ENCODE data around the gene CHKB. TPM values are rescaled to one million over a fixed set of nuclear protein-coding genes. Genes with fewer than 3 reads are reported as not detected.
"Not testable (repeated sequence)": the region's sequence is repeated elsewhere in the genome, so short reads cannot be mapped to it uniquely, and the experiment has no call there.

The CHKB gene
- total RNA-seq, 1 donor from 2014 or later: 28.1 TPM

DNA sequence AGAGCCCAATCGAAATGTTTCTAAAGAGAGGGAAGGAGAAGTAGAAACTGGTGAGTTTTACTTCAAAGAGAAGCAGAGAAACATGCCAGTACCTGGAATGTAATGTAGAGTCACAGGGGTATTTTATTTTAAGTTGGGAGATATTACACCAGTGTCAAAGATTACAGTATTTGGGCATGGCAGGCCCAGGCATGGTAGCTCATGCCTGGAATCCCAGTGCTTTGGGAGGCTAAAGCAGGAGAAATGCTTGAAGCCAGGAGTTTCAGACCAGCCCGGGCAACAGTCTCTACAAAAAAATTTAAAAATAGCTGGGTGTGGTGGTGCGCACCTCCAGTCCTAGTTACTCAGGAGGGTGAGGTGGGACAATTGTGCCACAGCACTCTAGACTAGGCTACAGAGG is 22.6 kb downstream of the CHKB start:
- FAIRE-seq: no peak
- DNase-seq (ENCODE audit: low spot score in 2 of 2): no peak

DNA sequence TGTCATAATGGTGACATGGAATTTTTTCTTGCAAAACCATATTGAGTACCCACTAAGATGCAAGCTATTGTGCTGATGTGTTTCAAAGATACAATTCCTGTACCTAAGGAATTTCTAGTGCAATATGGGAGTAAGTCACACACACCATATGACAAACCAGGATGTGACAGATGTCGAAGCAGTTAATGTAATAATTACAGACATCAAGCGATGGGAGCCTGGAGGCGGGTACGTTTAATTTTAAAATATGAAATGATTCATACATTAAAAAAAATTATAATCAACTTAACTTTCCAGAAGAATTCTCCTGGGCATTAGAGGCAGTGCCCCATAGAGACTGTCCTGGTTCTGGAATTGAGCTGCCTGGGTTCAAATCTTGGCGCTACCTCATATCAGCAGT is 25.9 kb downstream of the CHKB start:
- FAIRE-seq (no peak), DNase-seq (ENCODE audit: low spot score in 2 of 2) (no peak)

DNA sequence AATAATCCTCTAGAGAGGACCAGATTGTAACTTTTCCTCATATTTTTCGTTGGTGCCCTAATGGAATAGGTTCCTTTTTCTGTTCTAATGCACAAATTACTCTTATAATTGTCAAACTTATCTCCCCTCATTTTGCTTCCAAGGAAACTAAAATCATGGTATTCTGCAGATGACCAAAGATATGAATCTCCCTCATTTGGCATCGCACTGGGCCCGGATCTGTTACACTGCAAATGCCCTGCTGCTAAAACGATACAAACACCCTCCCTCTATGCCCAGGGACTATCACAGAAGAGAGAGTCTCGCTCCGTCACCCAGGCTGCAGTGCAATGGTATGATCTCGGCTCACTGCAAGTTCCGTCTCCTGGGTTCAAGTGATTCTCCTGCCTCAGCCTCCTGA is 29.3 kb downstream of the CHKB start:
- no peak for FAIRE-seq
- no peak for DNase-seq (ENCODE audit: low spot score in 2 of 2)

DNA sequence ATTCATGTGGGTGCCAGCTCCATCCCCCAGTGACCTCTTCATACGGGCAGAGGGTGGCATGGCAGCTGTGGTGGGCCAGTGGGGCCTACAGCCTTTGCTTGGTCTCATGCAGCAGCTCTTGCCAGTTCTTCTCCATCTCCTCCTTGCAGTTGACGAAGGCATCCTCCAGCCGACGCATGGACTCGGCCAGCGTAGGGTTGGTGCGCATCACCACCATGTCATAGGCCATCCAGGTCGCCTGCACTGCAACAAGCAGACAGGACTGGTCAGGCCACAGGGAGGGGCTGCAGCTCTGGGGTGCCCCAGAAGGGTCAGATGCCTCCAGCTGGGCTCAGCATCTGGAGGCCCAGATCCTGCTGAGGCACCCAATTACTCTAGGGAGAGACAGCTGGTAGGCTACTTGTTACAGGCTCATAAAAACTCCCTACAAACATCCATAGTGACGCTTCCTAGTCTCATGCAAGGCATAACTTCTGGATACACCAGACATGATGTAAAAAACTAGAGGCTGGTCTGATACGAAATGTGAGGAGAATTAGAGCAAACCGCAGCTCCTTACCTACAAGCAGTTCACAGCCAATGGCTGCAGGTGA is 31.4 kb downstream of the CHKB start:
- no peak for FAIRE-seq
- DNase-seq (ENCODE audit: low spot score in 2 of 2): no peak

DNA sequence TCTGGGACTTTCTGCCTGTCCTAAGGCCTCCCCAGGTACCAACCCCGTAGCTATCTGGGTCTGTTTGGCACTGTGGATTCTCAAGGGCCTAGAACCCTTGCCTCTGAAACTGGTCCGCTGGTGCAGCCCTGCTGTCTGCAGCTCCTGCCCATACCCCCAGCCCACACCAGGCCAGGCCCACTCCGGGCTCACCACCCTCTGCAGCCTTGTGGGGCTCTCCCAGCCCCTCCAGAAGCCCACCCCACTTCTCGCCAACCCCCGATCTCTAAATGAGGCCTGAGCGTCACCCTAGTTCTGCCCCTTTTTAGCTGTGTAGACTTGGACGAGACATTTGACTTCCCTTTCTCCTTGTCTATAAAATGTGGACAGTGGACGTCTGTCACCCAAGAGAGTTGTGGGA is 32.3 kb downstream of the CHKB start:
- FAIRE-seq: no peak
- DNase-seq (ENCODE audit: low spot score in 2 of 2): no peak

DNA sequence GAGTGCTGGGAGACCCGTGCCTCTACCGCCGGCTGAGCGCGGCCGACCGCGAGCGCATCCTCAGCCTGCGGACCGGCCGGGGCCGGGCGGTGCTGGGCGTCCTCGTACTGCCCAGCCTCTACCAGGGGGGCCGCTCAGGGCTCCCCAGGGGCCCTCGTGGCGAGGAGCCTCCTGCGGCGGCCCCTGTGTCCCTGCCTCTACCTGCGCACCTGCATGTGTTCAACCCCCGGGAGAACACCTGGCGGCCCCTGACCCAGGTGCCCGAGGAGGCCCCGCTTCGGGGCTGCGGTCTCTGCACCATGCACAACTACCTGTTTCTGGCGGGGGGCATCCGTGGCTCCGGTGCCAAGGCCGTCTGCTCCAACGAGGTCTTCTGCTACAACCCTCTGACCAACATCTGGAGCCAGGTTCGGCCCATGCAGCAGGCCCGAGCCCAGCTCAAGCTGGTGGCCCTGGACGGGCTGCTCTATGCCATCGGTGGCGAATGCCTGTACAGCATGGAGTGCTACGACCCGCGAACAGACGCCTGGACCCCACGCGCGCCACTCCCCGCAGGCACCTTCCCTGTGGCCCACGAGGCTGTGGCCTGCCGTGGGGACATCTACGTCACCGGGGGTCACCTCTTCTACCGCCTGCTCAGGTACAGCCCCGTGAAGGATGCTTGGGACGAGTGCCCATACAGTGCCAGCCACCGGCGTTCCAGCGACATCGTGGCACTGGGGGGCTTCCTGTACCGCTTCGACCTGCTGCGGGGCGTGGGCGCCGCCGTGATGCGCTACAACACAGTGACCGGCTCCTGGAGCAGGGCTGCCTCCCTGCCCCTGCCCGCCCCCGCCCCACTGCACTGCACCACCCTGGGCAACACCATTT is 33.5 kb downstream of the CHKB start:
- FAIRE-seq (no peak), DNase-seq (ENCODE audit: low spot score in 2 of 2) (peak in 1 of 2 donors; percentile 28)

DNA sequence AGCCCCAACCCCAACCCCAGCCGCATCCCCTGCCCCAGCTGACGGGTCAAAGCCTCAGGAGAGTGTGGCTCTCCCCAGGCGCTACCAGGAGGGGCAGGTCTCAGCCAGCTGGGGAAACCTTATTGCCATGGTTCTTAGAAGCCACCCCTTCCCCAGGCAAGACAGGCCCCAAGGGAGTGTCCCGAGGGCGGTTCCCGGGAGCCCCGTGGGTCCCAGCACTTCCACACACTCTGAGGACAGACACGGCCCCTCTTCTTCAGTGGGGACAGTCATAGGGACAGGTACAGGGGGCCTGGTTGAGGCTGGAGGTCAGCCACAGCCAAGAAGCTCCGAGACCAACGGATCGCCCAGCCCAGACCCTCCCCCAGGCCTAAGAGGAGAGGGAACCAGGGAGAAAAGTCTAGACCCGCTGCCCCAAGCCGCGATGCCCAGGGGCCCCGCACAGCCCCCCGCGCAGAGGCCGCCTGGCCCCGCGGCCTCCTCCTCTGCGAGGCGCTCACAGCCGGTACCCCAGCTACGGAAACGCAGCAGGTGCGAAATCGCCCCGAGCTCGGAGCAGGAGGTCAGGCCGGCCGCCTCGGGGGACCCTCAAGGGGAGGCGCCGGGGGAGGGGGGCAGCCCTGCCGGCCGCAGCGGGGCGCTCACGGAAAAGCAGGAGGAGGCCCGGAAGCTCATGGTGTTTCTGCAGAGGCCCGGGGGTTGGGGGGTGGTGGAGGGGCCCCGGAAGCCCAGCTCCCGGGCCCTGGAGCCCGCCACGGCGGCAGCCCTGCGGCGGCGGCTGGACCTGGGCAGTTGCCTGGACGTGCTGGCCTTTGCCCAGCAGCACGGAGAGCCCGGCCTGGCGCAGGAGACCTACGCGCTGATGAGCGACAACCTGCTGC is 34.4 kb downstream of the CHKB start:
- no peak for FAIRE-seq
- DNase-seq (ENCODE audit: low spot score in 2 of 2): peak; percentile 55 to 57

DNA sequence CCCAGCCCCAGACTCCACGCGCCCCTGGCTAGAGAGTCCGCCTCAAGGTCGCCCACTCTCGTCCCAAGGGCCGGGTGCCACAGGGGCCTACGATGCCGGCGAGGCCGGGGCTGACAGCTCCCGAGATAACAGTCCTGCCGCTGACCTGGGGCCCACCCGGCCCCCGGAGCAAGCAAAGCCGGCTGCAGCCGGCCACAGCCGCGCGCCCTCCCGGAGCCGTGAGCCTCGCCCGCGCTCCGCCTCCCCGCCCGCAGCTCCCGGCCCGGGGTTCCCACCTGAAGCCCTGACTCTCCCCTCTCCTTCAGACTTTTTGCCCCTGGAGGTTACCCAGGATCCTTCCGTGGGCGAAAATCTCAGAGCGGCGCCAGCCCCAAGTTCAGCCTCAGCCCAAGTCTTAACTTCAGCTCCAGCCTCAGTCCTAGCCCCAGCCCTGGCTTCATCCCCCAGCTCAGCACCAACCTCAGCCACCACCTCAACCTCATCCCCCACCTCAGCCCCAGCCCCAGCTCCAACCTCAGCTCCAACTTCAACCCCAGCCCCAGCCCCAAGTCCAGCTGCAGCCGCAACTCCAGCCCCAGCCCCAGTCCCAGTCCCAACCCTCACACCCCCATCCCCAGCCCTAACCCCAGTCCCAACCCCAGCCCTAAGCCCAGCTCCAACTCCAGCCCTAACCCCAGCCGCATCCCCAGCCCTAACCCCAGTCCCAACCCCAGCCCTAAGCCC is 35.2 kb downstream of the CHKB start:
- DNase-seq (ENCODE audit: low spot score in 2 of 2) (peak; percentile 32 to 42), FAIRE-seq (no peak)

DNA sequence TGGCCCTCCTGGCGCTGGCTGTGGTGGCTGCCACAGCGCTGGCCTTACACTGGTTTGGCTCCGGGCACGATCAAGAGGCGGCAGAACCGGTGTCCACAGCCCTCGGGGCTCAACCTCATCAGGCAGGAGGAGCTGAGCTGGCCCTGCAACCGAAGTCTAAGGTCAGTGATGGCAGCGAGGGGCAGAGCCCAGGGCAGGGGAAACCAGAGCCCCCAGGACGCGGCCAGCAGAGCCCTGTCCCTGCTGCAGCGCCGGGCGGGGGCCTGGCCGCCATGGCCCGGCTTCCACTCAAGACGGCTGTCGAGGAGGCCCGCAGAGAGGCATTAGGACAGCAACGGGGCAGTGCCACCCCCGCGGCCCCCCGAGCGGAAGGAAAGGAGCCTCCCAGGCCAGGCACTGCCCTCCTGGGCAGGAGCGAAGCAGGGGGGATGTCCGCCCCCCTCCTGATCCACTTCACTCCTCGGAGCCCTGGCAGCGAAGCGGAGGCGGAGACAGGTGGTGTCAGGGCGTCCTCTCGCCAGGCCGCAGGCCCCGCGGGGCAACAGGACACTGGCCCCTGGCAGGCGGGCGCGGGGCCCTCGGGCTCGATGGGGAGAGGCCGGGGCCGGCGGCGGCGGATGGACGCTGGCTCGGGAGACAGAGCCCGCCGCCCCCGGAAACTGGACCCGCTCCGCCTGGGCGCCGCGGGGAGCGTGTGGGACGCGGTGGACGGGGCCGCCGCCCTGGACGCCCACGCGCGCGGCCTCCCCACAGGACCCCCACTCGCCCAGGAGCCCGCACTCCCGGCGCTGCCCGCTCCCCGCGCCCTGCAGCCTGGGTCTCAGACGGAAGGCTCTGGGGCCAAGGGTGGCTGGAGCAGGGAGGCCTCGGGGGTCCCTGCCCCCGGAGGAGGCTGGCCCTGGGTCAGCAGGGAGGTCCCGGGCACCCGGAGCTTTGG is 36.1 kb downstream of the CHKB start:
- FAIRE-seq (no peak), DNase-seq (ENCODE audit: low spot score in 2 of 2) (peak; percentile 26 to 40)

DNA sequence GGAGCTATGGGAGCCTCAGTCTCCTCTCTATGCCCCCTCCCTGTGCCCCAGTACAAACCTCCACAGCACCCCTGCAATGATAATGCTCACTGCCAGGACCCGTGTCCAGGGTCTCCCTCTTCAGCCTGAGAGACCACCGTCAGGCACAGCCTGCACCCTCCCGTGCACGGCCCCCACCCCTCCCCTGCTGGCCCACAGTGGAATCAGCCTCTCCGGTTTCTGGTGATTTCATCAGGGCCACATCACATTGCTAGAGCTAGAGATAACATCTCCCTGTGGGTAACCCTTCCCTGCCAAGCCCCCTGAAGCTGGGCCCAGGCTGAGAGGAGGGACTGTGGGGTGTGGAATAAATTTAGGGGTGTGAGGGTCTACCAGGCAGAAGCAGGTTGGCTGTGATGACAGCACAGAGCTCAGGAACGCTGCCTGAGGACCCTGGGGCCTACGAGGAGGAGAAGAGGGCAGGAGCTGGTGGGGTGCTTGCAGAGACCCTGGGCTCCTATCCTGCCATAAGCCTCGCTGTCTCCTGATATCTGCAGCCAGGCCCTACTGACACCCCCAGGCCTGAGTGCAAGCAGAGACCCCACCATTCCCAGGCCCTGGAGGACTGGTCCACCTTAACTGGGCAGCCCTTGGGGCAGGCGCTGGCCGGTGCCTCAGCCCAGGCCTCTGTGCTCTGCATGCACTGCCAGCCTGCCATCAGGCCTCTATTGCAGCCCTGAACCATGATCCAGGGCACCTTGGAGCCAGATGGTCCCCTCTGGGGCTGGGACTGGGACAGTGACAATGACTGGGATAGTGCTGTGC is 36.9 kb downstream of the CHKB start, which contains the start of gene KLHDC7B:
KLHDC7B (plus strand) TSS at position 378 of the 804 bp plus-strand sequence; CDS start at position 723, 345 bp downstream.
- FAIRE-seq (no peak), DNase-seq (ENCODE audit: low spot score in 2 of 2) (peak; percentile 16 to 41)

DNA sequence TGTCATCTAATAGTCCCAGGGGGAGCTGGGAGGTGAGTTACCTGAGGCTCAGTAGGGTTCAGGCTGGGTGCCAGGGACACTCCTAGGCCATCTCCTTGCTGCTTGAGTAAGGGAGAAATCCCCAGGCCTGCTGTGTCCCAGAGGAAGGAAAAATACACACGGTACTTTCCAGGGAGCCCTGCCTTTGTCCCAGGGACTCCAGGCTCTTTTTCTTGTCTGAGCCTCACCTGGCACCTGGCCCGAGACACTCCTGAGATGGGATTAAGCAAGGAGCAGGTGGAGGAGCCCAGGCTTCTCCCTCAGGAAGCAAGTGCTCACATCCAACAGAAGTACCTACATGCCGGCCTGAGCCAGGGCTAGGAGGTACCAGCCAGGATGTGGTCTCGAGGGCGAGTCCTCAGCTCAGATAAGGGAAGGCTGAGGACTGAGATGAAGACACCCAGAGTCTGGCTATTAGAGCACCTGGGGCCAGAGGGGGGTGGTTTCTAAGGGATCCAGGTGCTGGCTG is 37.8 kb downstream of the CHKB start:
- FAIRE-seq (no peak), DNase-seq (ENCODE audit: low spot score in 2 of 2) (peak; percentile 20 to 46)

DNA sequence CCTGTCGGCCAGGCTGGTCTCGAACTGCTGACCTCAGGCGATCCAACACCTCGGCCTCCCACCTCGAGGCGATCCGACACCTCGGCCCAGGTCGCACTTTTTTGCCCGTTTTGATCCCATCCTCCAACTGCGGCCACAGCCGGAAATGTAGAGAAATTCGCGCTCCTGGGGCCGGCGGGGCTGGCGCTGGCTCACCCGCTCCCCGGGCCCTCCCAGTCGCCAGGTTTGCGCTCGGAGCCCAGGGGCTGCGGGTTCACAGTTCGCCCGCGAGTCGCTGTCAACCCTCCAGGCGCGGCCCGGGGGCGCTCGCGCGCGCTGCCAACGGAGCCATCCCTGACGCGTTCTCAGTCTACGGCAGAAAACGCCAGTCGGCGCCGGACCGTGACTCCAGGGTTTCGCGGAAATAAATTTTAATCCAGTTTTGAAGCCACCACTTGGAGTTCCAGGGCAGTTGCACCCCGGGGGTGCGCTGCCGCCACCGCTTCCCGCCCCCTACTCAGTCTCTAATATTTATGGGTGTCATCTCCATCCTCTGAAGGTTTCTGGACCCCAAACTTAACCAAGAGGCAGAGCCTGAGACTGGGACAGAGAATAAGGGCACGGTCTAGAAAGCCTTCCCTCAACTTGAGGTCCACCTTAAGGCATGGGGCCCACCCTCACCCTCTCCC is 38.4 kb downstream of the CHKB start:
- DNase-seq (ENCODE audit: low spot score in 2 of 2) (peak; percentile 77 to 90), FAIRE-seq (no peak)

DNA sequence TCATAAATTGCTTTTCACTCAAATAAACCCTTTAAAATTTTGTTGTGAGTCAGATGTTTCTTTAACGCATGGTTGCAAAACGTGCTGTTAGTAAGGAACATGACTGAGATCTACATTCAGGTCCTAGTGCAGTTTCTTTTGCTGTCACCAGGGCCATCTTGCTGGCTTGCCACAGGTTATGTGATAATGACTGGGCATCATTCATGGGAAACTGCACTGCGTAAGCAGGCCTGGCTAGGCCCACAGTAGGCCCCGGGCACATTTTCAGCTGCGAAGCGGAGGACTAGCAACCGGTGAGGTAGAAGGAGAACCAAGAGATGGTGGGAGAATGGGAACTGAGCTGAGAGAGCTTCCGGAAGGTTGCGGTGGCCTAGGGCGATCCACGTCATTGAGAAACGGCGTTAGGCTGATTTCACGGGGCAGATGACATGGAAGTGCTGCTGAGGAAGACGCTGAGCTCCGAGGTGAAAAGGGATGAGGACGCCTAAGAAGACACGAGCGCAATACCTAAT is 40.2 kb downstream of the CHKB start:
- DNase-seq (ENCODE audit: low spot score in 2 of 2) (peak in 1 of 2 donors; percentile 10), FAIRE-seq (no peak)

DNA sequence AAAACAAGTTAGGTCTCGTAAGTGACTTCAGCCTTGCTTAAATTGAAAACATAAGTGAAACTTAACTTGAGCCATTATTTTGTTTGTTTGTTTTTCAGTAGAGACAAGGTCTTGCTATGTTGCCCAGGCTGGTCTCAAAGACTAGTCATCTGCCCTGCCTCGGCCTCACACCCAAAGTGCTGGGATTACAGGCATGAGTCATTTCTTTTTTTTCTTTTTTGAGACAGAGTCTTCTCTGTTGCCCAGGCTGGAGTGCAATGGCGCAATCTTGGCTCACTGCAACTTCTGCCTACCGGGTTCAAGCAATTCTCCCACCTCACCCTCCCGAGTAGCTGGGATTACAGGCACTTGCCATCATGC is 41.0 kb downstream of the CHKB start:
- not testable (repeated sequence) for DNase-seq (ENCODE audit: low spot score in 2 of 2); FAIRE-seq

DNA sequence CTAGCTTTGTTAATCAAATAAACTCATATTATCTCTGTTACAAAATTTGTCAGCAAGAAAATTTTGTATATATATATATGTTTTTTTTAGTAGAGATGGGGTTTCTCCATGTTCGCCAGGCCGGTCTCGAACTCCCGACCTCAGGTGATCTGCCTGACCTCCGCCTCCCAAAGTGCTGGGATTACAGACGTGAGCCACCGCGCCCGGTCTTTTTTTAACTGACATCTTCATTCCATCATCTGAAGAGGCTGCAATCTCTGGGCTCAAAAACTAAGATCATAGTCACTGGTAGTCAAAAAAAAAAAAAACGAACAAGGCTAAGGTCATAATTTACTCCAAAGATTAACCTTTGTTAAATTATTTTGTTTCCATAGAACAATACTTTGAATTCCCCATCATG is 42.3 kb downstream of the CHKB start:
- DNase-seq (ENCODE audit: low spot score in 2 of 2): no peak
- FAIRE-seq: no peak

DNA sequence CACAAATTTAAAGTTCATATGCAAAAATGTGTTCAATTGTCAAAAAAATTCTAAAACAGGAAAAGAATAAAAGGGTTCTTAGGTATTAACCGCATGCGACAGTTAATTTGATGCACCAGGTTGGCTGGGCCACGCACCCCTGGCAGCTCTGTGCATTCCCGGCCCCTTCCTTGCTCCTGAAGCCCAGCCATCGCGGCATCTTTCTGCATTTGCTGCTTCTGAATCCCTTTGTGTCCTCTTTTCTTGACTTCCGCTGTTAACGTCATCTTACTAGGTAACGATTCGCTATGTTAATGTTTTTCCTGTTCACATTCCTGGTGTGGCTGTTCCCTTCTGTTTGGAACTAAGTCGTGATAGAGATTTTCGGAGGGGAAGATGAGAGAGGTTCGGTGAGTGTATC is 44.9 kb downstream of the CHKB start:
- no peak for DNase-seq (ENCODE audit: low spot score in 2 of 2)
- FAIRE-seq: no peak

DNA sequence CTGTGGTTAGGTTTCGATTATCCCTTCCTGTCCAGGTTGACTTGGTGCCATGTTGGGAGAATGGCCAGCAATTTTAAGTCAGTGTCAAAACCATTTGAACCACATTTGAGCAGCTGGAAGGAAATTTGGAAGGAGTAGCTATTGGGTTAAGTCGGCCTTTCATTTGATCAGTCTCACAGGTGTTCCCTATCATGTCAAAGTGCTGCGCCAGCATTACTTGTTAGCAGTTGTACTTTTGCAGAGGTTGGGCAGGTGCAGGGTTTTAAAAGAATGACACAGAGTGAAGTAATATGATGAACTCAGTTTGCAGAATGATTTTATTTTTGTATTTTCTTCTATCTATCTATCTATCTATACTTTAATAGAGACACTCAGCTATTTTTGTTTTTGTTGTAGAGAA is 46.4 kb downstream of the CHKB start:
- no peak for DNase-seq (ENCODE audit: low spot score in 2 of 2)
- no peak for FAIRE-seq

All from frontal cortex (tissue), 4 donors.